Esophagus squamous epithelium (tissue), 5 donors: Measurements from ENCODE around the gene CDKAL1. TPM values are rescaled to one million over a fixed set of nuclear protein-coding genes. Genes with fewer than 3 reads are reported as not detected.
A peak's percentile ranks its signal among the peaks of the same experiment; 100 is the strongest.

ENCODE experiments used
- DNase-seq: peaks from one replicate; lab custom pipeline; 2025; lab: John Stamatoyannopoulos, UW
- H3K27ac ChIP-seq, 4 donors: fragments of 200-600 bp; sonication (generic); one replicate each; pipeline ENCODE4 v1.5.1; 2016 to 2019; ENCODE audit warnings: mild to moderate bottlenecking in 1 of 4
- H3K27me3 ChIP-seq, 4 donors: fragments of 200-600 bp; sonication (generic); 1 replicate in 3 of 4; 2 replicates in 1 of 4; pipeline versions ENCODE4 v1.5.1 to v1.6.0; 2017 to 2021; ENCODE audit warnings: antibody characterized with exemption in 1 of 4
- H3K36me3 ChIP-seq, 3 donors: fragments of 200-600 bp; sonication (generic); one replicate each; pipeline ENCODE4 v1.5.1; 2016 to 2019
- H3K4me1 ChIP-seq, 3 donors: fragments of 200-600 bp; sonication (generic); one replicate each; pipeline ENCODE4 v1.5.1; 2017 to 2019
- H3K4me3 ChIP-seq, 4 donors: fragments of 200-600 bp; sonication (generic); 1 replicate in 3 of 4; 2 replicates in 1 of 4; pipeline ENCODE4 v1.5.1; 2016 to 2019; ENCODE audit warnings: mild to moderate bottlenecking in 2 of 4, moderate library complexity in 1 of 4
- H3K9me3 ChIP-seq, 3 donors: fragments of 200-600 bp; sonication (generic); one replicate each; pipeline ENCODE4 v1.5.1; 2016 to 2019
- POLR2A ChIP-seq, 4 donors: fragments of 450-650 bp; IDR thresholded peaks; one replicate each; pipeline ENCODE4 v1.6.1; 2017; ENCODE audit warnings: antibody characterized with exemption in 4 of 4, mild to moderate bottlenecking in 4 of 4, moderate library complexity in 3 of 4
- WGBS, 2 donors: methylation state at CpG; one replicate each; pipeline ENCODE4 v1.1.5; 2018; 5-methylcytosine and 5-hydroxymethylcytosine counted together
- intact Hi-C: fragments of 100-400 bp; cut with DNase I; formaldehyde crosslinking; loops from one replicate; pipeline ENCODE4 v1.15.0; 2022
- total RNA-seq, 4 donors: library from RNA; depleted of rRNA; stranded (reverse); fragments of >200 nt; gene quantifications; one replicate each; pipeline ENCODE4 v1.1.0, GENCODE V29; 2016
- TF ChIP-seq, protein P1 (sequence below), 6 experiments: fragments of 450-650 bp in 4 of 6; fragments of 200-600 bp in 2 of 6; sonication (generic) in 2 of 6; IDR thresholded peaks; one replicate each; pipeline ENCODE4 v1.5.1; 2016 to 2019; ENCODE audit warnings: antibody characterized with exemption in 6 of 6, mild to moderate bottlenecking in 4 of 6, moderate library complexity in 4 of 6
- donor health status: DM: yes; HTN: yes; CAD: no.

CDKAL1 gene
- 10 to 100 TPM in 3 of 4 donors, 1 to 10 TPM in 1; 6.5 to 13.0 (median 10.7) TPM for total RNA-seq

DNA sequence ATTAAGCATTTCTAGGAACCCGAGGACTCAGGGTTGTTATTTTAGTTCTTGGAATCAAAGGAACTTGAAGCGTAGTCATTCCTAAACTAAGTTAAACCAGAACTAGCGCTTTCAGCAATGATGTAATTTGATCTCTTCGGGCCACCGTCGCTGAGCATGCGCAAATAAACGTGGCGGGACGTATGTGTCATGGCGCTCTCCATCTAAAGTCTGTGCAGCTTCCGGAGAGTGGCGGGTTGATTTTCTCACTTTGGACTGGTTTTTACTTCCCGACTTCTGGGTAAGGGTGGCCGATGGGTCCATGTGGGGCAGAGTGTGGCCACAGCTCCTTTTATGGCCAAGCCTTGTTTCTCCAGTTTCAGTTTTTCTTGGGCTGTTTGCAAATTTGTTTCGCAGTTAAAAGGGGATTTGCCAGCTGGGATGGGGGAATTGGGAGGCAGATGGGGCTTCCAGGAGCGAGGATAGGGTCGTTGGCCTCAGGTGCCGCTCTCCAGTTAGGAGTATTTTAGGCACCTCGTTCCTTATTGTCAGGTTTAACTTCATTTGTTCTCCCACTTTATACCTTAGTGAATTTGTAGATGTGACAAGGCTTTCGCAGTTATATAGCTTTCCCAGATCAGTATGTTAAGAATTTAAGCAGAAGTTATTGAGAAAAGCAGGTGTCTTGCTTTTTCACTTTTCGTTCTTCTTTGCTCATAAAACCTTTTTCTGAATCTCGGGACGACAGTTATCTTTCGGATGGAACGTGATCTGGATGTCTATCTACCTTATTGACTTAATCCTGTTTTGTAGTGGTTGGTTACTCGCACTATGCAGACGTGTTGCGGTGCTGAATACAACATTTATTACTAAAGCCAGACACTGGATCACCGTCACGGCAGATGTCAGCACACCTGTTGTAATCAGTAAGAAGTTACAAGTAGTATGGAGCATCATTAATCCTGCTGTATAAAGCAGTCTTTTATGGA is at the start of gene CDKAL1:
CDKAL1 (plus strand) TSS at position 163 of the 968 bp plus-strand sequence. CDS start 11,894 bp downstream, outside the sequence.
- peak within 1 kb of the TSS; percentile 61 to 90 (median 78) for H3K4me3 ChIP-seq
- peak in 1 of 4 donors; percentile 52 for TF ChIP-seq POLR2A (IDR thresholded peaks at IDR 0.05)
- TF ChIP-seq, protein P1, sequence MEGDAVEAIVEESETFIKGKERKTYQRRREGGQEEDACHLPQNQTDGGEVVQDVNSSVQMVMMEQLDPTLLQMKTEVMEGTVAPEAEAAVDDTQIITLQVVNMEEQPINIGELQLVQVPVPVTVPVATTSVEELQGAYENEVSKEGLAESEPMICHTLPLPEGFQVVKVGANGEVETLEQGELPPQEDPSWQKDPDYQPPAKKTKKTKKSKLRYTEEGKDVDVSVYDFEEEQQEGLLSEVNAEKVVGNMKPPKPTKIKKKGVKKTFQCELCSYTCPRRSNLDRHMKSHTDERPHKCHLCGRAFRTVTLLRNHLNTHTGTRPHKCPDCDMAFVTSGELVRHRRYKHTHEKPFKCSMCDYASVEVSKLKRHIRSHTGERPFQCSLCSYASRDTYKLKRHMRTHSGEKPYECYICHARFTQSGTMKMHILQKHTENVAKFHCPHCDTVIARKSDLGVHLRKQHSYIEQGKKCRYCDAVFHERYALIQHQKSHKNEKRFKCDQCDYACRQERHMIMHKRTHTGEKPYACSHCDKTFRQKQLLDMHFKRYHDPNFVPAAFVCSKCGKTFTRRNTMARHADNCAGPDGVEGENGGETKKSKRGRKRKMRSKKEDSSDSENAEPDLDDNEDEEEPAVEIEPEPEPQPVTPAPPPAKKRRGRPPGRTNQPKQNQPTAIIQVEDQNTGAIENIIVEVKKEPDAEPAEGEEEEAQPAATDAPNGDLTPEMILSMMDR (IDR thresholded peaks at IDR 0.05), result peak in 1 of 6 experiments; percentile 41
- WGBS, 2 donors, result 1% methylated on average over 31 of the region's 31 CpGs
- no peaks in the 10 kb centered on the region for H3K36me3 ChIP-seq
- H3K27me3 ChIP-seq, result no peaks in the 10 kb centered on the region
- H3K9me3 ChIP-seq, result no peaks in the 10 kb centered on the region
- H3K4me1 ChIP-seq, result peaks cover 9 to 21% (median 11%) of the 10 kb centered on the region in 3 donors
- H3K27ac ChIP-seq, result peak within 1 kb of the TSS; percentile 85 to 91 (median 88)
- DNase-seq, result peak; percentile 42
- intact Hi-C loops, result loop anchor here (5.0 kb wide), 2 partner anchors 132 to 442 kb away; partner anchors contain the start of gene E2F3

GRCh38 chr6:20486641-20487040 is 47.6 kb upstream of the CDKAL1 start:
- no peak for DNase-seq
- TF ChIP-seq, protein P1 (IDR thresholded peaks at IDR 0.05), result no peak
- TF ChIP-seq POLR2A (IDR thresholded peaks at IDR 0.05), result no peak
- intact Hi-C loops, result no loop called here
- H3K27me3 ChIP-seq, result no peaks in the 10 kb centered on the region
- WGBS, 2 donors, result 94% methylated on average over 4 of the region's 4 CpGs
- H3K27ac ChIP-seq, result no peak overlapping the region
- no peak overlapping the region for H3K4me3 ChIP-seq
- no peaks in the 10 kb centered on the region for H3K9me3 ChIP-seq
- H3K36me3 ChIP-seq, result peaks cover 0 to 91% (median 6%) of the 10 kb centered on the region in 3 donors
- no peaks in the 10 kb centered on the region for H3K4me1 ChIP-seq

GRCh38 chr6:20487669-20488375 is 46.4 kb upstream of the CDKAL1 start:
- 87 to 88% methylated on average over 6 of the region's 6 CpGs for WGBS, 2 donors
- no peaks in the 10 kb centered on the region for H3K9me3 ChIP-seq
- H3K27ac ChIP-seq, result no peak overlapping the region
- H3K4me1 ChIP-seq, result no peaks in the 10 kb centered on the region
- intact Hi-C loops, result no loop called here
- H3K36me3 ChIP-seq, result peaks cover 0 to 88% (median 6%) of the 10 kb centered on the region in 3 donors
- no peak overlapping the region for H3K4me3 ChIP-seq
- TF ChIP-seq, protein P1 (IDR thresholded peaks at IDR 0.05), result no peak
- no peak for TF ChIP-seq POLR2A (IDR thresholded peaks at IDR 0.05)
- no peak for DNase-seq
- H3K27me3 ChIP-seq, result no peaks in the 10 kb centered on the region

GRCh38 chr6:20490591-20490990 is 43.7 kb upstream of the CDKAL1 start:
- intact Hi-C loops, result no loop called here
- no peak overlapping the region for H3K27ac ChIP-seq
- no peaks in the 10 kb centered on the region for H3K9me3 ChIP-seq
- H3K36me3 ChIP-seq, result peaks cover 0 to 63% (median 6%) of the 10 kb centered on the region in 3 donors
- no peaks in the 10 kb centered on the region for H3K27me3 ChIP-seq
- WGBS, 2 donors, result 92 to 93% methylated on average over 6 of the region's 6 CpGs
- no peak for DNase-seq
- no peak for TF ChIP-seq POLR2A (IDR thresholded peaks at IDR 0.05)
- TF ChIP-seq, protein P1 (IDR thresholded peaks at IDR 0.05), result no peak
- H3K4me1 ChIP-seq, result no peaks in the 10 kb centered on the region
- no peak overlapping the region for H3K4me3 ChIP-seq
